Measurements from ENCODE around the gene PGM3. TPM values are rescaled to one million over a fixed set of nuclear protein-coding genes. Genes with fewer than 3 reads are reported as not detected.

The PGM3 gene
- total and polyA plus RNA-seq, 2 donors (not counting 3 experiments of a cell fraction or from before 2014, with no cell fraction given): 19.8 to 70.7 TPM

- no peaks in the 10 kb centered on the region for H4K20me1 ChIP-seq (replicated peaks; ENCODE audit: control insufficient read depth, extremely low read depth, insufficient read depth, low read length)
- no peak overlapping the region for H2AFZ ChIP-seq (ENCODE audit: low read depth, low read length)
- POLR2A ChIA-PET: no interaction called here
- H3K9me3 ChIP-seq (replicated peaks; ENCODE audit: control insufficient read depth, insufficient read depth, low read length): no peaks in the 10 kb centered on the region
- no peak overlapping the region for H3K4me3 ChIP-seq (replicated peaks in 1 of 3; ENCODE audit: insufficient read depth in 1 of 3, low read depth in 1 of 3, low read length in 3 of 3)
- no peak overlapping the region for H3K9ac ChIP-seq (replicated peaks; ENCODE audit: extremely low read depth, insufficient read depth, low read length)
- dilution Hi-C loops (cut with MboI; ENCODE audit: extremely low pct_ligation_motif_present, low sequenced_read_pairs): no loop called here
- no peaks in the 10 kb centered on the region for H3K9me1 ChIP-seq (replicated peaks; ENCODE audit: control insufficient read depth, extremely low read depth, insufficient read depth, low read length)
- FAIRE-seq (no peak), DNase-seq (ENCODE audit: low read depth, low spot score) (no peak)
- H3K27ac ChIP-seq (ENCODE audit: insufficient read depth, low read depth, low read length): no peak overlapping the region
- CTCF ChIA-PET: interaction anchor here (1.5 kb wide), 1 partner anchor 59 kb away, joined by 3 read pairs; the partner anchor contains the start of gene DOP1A
- intact Hi-C loops (cut with micrococcal nuclease): no loop called here
- no peaks in the 10 kb centered on the region for H3K79me2 ChIP-seq (ENCODE audit: control insufficient read depth, insufficient read depth, low read length)
- peaks cover 4 to 6% of the 10 kb centered on the region in 2 experiments for H3K36me3 ChIP-seq (ENCODE audit: control insufficient read depth in 2 of 2, extremely low read depth in 1 of 2, insufficient read depth in 2 of 2, low read length in 2 of 2)
- no TSS peak for BruUV-seq (replicated peaks)
- no peaks in the 10 kb centered on the region for H3K27me3 ChIP-seq (ENCODE audit: control insufficient read depth in 2 of 2, insufficient read depth in 2 of 2, low read length in 2 of 2)
- H3K4me2 ChIP-seq (ENCODE audit: insufficient read depth, low read length): no peak overlapping the region
- TF ChIP-seq MAX (IDR thresholded peaks at IDR 0.05; ENCODE audit: insufficient read depth, insufficient read length): no peak
- no peaks in the 10 kb centered on the region for H3K4me1 ChIP-seq (ENCODE audit: control insufficient read depth, extremely low read depth, insufficient read depth, low read length)
Measured at GRCh38 chr6:83126223-83126622, 66.8 kb downstream of the PGM3 start.

GRCh38 chr6:83125425-83125824 lies 67.6 kb downstream of the PGM3 start:
- FAIRE-seq: no peak
- H3K9me3 ChIP-seq (replicated peaks; ENCODE audit: control insufficient read depth, insufficient read depth, low read length): no peaks in the 10 kb centered on the region
- ChIA-PET CTCF (no interaction called here), POLR2A (no interaction called here)
- no peaks in the 10 kb centered on the region for H3K79me2 ChIP-seq (ENCODE audit: control insufficient read depth, insufficient read depth, low read length)
- H2AFZ ChIP-seq (ENCODE audit: low read depth, low read length): no peak overlapping the region
- H3K9me1 ChIP-seq (replicated peaks; ENCODE audit: control insufficient read depth, extremely low read depth, insufficient read depth, low read length): no peaks in the 10 kb centered on the region
- DNase-seq (ENCODE audit: low read depth, low spot score): no peak
- H3K4me3 ChIP-seq (replicated peaks in 1 of 3; ENCODE audit: insufficient read depth in 1 of 3, low read depth in 1 of 3, low read length in 3 of 3): no peak overlapping the region
- no peaks in the 10 kb centered on the region for H3K4me1 ChIP-seq (ENCODE audit: control insufficient read depth, extremely low read depth, insufficient read depth, low read length)
- intact Hi-C loops (cut with micrococcal nuclease): no loop called here
- H4K20me1 ChIP-seq (replicated peaks; ENCODE audit: control insufficient read depth, extremely low read depth, insufficient read depth, low read length): no peaks in the 10 kb centered on the region
- dilution Hi-C loops (cut with MboI; ENCODE audit: extremely low pct_ligation_motif_present, low sequenced_read_pairs): no loop called here
- H3K36me3 ChIP-seq (ENCODE audit: control insufficient read depth in 2 of 2, extremely low read depth in 1 of 2, insufficient read depth in 2 of 2, low read length in 2 of 2): peaks cover 4 to 6% of the 10 kb centered on the region in 2 experiments
- H3K9ac ChIP-seq (replicated peaks; ENCODE audit: extremely low read depth, insufficient read depth, low read length): no peak overlapping the region
- no peak overlapping the region for H3K27ac ChIP-seq (ENCODE audit: insufficient read depth, low read depth, low read length)
- no TSS peak for BruUV-seq (replicated peaks)
- H3K4me2 ChIP-seq (ENCODE audit: insufficient read depth, low read length): no peak overlapping the region
- H3K27me3 ChIP-seq (ENCODE audit: control insufficient read depth in 2 of 2, insufficient read depth in 2 of 2, low read length in 2 of 2): no peaks in the 10 kb centered on the region
- TF ChIP-seq MAX (IDR thresholded peaks at IDR 0.05; ENCODE audit: insufficient read depth, insufficient read length): no peak
- TF ChIP-seq EZH2 (IDR thresholded peaks at IDR 0.05; ENCODE audit: borderline replicate concordance, low read depth, low read length, severe bottlenecking): no peak
- no peak for TF ChIP-seq POLR2A (IDR thresholded peaks at IDR 0.05; ENCODE audit: low read depth, low read length)
- no peak for TF ChIP-seq JUN (IDR thresholded peaks at IDR 0.05; ENCODE audit: borderline replicate concordance, insufficient read depth, insufficient read length, low read depth)
- no peak for TF ChIP-seq GATA2 (IDR thresholded peaks at IDR 0.05; ENCODE audit: insufficient read depth, insufficient read length, low read depth, low read length)

Measured in endothelial cell of umbilical vein (primary cell).